Thoracic aorta (tissue), 2 donors: Measurements from ENCODE around the gene GNRH2. TPM values are rescaled to one million over a fixed set of nuclear protein-coding genes. Genes with fewer than 3 reads are reported as not detected.

Experiments
- ATAC-seq: fragments of 150-250 bp; one replicate; pipeline ENCODE4 v1.8.0; 2017; ENCODE audit warnings: low read depth; ENCODE audit not compliant: insufficient number of reproducible peaks, low FRiP score
- DNase-seq: peaks from one replicate; pipeline ENCODE4 v3.0.0-alpha.2; 2020; ENCODE audit warnings: low spot score
- H3K27ac ChIP-seq, 2 donors: fragments of 200-600 bp; sonication (generic); 1 replicate in 1 of 2; 2 replicates in 1 of 2; pipeline ENCODE4 v1.5.1; 2016; ENCODE audit warnings: mild to moderate bottlenecking in 2 of 2, moderate library complexity in 2 of 2
- H3K27me3 ChIP-seq: fragments of 200-600 bp; sonication (generic); replicated peaks from 2 replicates; pipeline ENCODE4 v1.6.0; 2016; ENCODE audit warnings: mild to moderate bottlenecking; ENCODE audit not compliant: insufficient read depth
- H3K36me3 ChIP-seq: fragments of 200-600 bp; sonication (generic); one replicate; pipeline ENCODE4 v1.5.1; 2016
- H3K4me1 ChIP-seq, 2 donors: fragments of 200-600 bp; sonication (generic); 1 replicate in 1 of 2; 2 replicates in 1 of 2; pipeline versions ENCODE4 v1.5.1 to v1.6.0; 2016; ENCODE audit warnings: low read depth in 2 of 2, mild to moderate bottlenecking in 1 of 2; ENCODE audit not compliant: control insufficient read depth in 1 of 2
- H3K4me3 ChIP-seq: fragments of 200-600 bp; sonication (generic); 2 replicates; pipeline ENCODE4 v1.5.1; 2016; ENCODE audit warnings: mild to moderate bottlenecking
- H3K9me3 ChIP-seq: fragments of 200-600 bp; sonication (generic); 2 replicates; pipeline ENCODE4 v1.5.1; 2016
- total RNA-seq, 2 donors: library from RNA; depleted of rRNA; stranded (reverse); fragments of >200 nt; gene quantifications; one replicate each; pipeline versions ENCODE4 v1.1.0 to v1.2.3, GENCODE V29; 2016
- TF ChIP-seq, protein P1 (sequence below): fragments of 200-600 bp; sonication (generic); IDR thresholded peaks from one replicate; pipeline ENCODE4 v1.5.1; 2019; ENCODE audit warnings: antibody characterized with exemption

The GNRH2 gene
- total RNA-seq, 2 donors from 2014 or later: not detected

DNA sequence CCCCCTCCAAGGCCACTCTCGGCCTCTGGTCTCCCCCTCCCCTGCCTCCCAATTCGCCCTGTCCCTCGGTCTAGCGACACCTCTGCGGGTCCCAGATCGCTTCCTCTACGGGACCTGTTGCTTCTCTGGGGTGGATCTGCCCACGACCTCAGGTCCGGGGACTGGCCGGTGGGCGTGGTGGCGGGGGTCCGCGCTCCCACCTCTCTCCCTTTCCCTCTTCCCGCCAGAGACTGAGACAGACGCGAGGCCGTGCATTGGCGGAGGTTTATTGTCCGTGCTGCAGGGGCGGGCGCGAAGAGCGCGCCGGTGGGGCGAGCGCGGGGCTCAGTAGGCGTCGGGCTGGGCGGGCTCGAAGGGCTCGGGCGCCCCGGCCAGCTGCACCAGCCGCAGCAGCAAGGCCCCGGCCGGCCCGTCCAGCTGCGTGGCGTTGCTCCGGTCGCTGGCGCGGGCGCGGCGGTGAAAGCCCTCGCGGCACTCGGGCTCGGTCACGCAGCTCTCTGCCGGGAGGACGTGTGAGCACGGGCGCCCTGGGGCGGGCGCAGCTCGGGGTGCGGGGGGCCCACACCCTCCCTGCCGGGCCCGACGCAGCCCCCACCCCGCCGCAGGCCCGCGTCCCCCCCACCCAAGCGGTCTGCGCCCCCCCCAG, 39.0 kb downstream of the GNRH2 start:
- ATAC-seq (no peak), DNase-seq (no peak)
- Histone ChIP-seq H3K4me1 (peaks cover 3 to 27% of the 10 kb centered on the region in 2 donors), H3K4me3 (peak overlapping the region; percentile 62), H3K36me3 (no peaks in the 10 kb centered on the region), H3K27ac (no peak overlapping the region), H3K9me3 (no peaks in the 10 kb centered on the region), H3K27me3 (peaks cover 12% of the 10 kb centered on the region)
- TF ChIP-seq, protein P1, sequence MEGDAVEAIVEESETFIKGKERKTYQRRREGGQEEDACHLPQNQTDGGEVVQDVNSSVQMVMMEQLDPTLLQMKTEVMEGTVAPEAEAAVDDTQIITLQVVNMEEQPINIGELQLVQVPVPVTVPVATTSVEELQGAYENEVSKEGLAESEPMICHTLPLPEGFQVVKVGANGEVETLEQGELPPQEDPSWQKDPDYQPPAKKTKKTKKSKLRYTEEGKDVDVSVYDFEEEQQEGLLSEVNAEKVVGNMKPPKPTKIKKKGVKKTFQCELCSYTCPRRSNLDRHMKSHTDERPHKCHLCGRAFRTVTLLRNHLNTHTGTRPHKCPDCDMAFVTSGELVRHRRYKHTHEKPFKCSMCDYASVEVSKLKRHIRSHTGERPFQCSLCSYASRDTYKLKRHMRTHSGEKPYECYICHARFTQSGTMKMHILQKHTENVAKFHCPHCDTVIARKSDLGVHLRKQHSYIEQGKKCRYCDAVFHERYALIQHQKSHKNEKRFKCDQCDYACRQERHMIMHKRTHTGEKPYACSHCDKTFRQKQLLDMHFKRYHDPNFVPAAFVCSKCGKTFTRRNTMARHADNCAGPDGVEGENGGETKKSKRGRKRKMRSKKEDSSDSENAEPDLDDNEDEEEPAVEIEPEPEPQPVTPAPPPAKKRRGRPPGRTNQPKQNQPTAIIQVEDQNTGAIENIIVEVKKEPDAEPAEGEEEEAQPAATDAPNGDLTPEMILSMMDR: no peak

DNA sequence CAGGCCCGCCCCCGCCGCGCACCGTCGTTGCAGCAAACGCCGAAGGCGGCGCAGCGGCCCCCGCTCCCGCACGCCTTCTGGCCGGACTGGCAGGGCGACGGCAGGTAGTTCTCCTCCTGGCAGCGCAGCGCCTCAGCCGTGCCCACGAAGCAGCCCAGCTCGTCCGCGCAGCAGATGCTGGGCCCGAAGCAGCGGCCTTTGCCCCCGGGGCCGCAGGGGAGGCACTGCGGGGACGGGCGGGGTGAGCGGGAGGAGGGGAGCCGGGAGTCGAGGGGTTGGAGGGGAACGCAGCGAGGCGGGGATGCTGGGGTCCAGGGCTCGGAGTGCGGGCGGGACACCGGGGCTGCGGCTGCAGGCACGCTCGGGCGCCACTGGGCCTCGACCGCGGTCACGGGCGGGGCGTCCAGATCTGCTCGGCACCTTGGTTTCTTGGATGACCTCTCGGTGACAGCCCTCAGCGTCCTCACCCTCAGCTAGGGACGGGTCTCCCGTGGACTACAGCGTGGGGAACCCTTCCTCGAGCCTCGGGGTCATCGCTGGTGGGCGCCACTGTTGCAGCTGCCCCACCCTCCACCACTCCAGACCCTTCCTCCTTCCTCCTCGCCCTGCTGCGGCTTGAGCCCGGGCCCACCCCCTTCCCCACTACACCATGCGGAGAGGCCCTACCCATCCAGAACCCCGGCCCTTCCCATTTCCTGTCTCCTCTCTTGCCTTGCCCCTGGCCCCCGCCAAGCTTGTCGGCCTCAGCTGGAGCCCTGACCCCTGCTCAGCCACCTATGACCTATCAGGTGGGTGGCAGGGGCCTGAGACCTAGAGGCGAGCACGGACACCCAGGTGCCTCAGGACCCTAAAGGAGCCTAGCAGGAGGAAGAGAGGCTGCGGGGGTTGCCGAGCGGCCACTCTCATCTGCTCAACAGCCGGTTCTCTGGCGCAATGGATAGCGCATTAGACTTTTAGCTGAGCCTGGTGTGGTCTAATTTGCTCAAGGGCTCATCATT, 39.8 kb downstream of the GNRH2 start:
- Histone ChIP-seq H3K27ac (no peak overlapping the region), H3K36me3 (no peaks in the 10 kb centered on the region), H3K4me1 (peaks cover 3 to 27% of the 10 kb centered on the region in 2 donors), H3K4me3 (peak overlapping the region; percentile 62), H3K27me3 (peaks cover 12% of the 10 kb centered on the region), H3K9me3 (no peaks in the 10 kb centered on the region)
- no peak for DNase-seq
- ATAC-seq: no peak
- TF ChIP-seq, protein P1: no peak

DNA sequence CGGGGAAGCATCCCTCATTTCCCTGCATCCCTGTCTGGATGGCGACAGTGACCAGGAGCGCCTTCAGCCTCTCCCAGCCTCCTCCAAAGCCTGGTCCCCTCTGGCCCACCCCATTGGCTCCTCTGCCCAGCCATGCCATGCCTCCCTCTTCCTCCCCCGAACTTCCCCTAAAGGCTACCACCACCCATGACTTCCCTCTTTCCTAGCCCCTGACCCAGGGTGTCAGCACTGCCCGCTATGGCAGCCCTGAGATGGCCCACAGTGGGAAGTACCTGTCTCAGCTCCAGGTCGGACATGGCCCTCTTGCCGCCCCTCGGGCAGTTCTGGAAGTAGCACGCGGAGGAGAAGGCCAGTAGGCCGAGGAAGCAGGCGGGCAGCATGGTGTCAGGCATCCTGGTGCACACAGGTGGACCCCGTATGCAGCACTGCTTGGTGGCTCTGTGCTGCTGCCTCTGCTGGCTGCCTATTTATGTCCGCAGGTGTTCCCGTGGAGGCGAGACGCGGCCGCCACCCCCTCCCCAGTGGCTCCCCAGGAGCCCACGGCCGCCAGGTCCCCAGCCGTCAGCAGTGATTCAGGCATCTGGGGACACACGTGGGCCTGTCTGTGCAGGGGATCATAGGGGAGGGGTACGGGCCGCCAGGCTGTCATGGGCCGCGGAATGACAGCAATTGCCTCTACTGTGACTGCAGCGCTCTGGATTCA, 41.0 kb downstream of the GNRH2 start, which contains the start of gene AVP:
Gene AVP (minus strand): TSS at position 442 of the 703 bp plus-strand sequence. CDS start 50 bp downstream, at position 392.
- H3K4me1 ChIP-seq: peaks cover 3 to 27% of the 10 kb centered on the region in 2 donors
- no peak within 1 kb of the TSS for H3K4me3 ChIP-seq
- peaks cover 12% of the 10 kb centered on the region for H3K27me3 ChIP-seq
- no peak for DNase-seq
- H3K36me3 ChIP-seq: no peaks in the 10 kb centered on the region
- H3K9me3 ChIP-seq: no peaks in the 10 kb centered on the region
- ATAC-seq: no peak
- TF ChIP-seq, protein P1: no peak
- H3K27ac ChIP-seq: no peak within 1 kb of the TSS

DNA sequence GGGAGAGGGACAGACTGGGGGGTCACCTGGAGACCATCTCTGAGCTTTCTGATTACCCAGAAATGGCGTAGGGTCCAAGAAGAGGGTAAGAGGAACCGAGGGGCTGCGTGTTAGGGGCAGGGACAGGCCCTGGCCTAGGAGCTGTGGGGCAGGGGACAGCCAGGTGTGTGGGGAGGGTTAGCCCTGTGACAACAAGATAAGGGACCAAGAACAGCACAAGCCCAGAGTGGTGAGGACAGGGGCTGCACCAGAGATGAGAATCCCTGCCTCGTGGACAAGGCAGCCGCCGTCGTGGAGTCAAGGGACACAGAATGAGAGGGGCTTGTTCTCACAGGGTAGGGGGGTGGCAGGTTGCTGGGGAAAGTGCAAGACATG, 41.6 kb downstream of the GNRH2 start:
- no peak for ATAC-seq
- DNase-seq: no peak
- Histone ChIP-seq H3K4me1 (peaks cover 3 to 27% of the 10 kb centered on the region in 2 donors), H3K36me3 (no peaks in the 10 kb centered on the region), H3K27me3 (peaks cover 12% of the 10 kb centered on the region), H3K9me3 (no peaks in the 10 kb centered on the region), H3K27ac (no peak overlapping the region), H3K4me3 (no peak overlapping the region)
- TF ChIP-seq, protein P1: no peak
